Bronchial epithelial cell (primary cell): ENCODE measurements around the gene NPPA. TPM values are rescaled to one million over a fixed set of nuclear protein-coding genes. Genes with fewer than 3 reads are reported as not detected.

Experiments used
- DNase-seq: peaks from one replicate; pipeline ENCODE4 v3.0.0-alpha.2; 2010; ENCODE audit warnings: low read depth
- FAIRE-seq: peaks from 2 replicates; lab custom pipeline; 2011; peaks lifted over from hg19 to GRCh38; lab: Jason Lieb, UNC
- H3K27me3 ChIP-seq: 2 replicates; pipeline ENCODE4 v1.5.1; 2011; ENCODE audit warnings: low read length; ENCODE audit not compliant: control insufficient read depth, insufficient read depth
- H3K36me3 ChIP-seq: 2 replicates; pipeline ENCODE4 v1.5.1; 2011; ENCODE audit warnings: low read length; ENCODE audit not compliant: control insufficient read depth, insufficient read depth
- H3K4me3 ChIP-seq: 2 replicates; pipeline ENCODE4 v1.5.1; 2011; ENCODE audit warnings: mild to moderate bottlenecking, low read depth, low read length, control low read depth
- total RNA-seq: library from RNA; depleted of rRNA; stranded (reverse); fragments of >200 nt; gene quantifications from 2 replicates; pipeline ENCODE4 v1.2.1, GENCODE V29; 2014
- TF ChIP-seq, protein P1 (sequence below): IDR thresholded peaks from 2 replicates; pipeline ENCODE4 v1.5.1; 2011; ENCODE audit warnings: mild to moderate bottlenecking, moderate library complexity, low read length, control low read depth, inconsistent platforms; ENCODE audit not compliant: insufficient read depth, severe bottlenecking

NPPA gene
- total RNA-seq, 1 donor from 2014 or later: not detected

DNA sequence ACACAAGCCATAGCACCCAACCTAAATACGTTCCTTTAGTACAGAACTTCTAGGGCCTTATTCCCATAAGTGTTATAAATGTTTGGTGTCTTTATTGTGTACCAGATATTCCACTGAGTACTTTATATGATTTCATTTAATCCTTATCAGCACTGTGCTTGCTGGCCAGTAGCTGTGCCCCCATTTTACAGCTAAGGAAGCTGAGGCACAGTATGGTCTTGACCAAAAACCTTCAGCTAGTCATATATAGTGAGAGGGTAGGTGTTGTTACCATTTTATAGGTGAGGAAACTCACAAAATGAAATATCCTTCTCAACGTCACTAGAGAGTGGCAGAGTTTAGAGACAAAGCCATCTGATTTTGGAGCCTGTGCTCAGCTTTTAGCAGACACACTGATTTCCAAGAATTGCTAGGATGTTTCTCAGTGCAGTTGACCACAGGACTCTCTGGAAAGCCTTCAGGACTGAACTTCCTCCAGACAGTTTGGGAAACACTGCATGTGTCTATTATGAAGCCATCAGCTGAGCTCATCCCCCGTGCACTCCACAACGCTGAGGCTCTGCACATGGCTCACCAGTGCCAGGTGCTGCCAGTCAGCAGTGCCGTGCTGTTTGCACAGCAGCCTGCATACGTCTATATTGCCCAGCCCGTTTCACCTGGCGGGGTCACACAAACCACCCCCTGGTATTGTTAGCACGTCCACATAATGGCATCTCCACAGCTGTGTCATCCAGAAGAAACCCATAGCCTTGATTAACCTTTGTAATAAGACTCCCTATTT, 15.4 kb downstream of the NPPA start:
- Histone ChIP-seq H3K36me3 (peaks cover 32% of the 10 kb centered on the region), H3K27me3 (no peaks in the 10 kb centered on the region), H3K4me3 (no peak overlapping the region)
- TF ChIP-seq, protein P1, sequence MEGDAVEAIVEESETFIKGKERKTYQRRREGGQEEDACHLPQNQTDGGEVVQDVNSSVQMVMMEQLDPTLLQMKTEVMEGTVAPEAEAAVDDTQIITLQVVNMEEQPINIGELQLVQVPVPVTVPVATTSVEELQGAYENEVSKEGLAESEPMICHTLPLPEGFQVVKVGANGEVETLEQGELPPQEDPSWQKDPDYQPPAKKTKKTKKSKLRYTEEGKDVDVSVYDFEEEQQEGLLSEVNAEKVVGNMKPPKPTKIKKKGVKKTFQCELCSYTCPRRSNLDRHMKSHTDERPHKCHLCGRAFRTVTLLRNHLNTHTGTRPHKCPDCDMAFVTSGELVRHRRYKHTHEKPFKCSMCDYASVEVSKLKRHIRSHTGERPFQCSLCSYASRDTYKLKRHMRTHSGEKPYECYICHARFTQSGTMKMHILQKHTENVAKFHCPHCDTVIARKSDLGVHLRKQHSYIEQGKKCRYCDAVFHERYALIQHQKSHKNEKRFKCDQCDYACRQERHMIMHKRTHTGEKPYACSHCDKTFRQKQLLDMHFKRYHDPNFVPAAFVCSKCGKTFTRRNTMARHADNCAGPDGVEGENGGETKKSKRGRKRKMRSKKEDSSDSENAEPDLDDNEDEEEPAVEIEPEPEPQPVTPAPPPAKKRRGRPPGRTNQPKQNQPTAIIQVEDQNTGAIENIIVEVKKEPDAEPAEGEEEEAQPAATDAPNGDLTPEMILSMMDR: no peak
- DNase-seq (no peak), FAIRE-seq (no peak)

DNA sequence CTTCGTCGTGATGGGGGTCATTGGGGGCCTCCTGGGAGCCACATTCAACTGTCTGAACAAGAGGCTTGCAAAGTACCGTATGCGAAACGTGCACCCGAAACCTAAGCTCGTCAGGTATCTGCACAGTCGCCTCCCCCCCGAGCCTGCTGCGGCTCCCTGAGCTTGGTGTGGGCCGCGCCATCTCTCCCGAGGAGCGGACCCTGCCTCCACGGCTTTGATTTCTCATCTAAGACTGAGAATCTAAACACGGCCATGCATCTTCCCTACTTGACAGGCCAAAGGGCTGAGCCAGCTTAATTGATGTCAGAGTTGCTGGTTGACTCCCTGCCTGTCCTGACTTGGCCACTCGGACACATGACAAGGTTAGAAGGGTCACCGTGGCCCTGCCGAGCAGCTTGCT, 19.1 kb downstream of the NPPA start:
- Histone ChIP-seq H3K27me3 (no peaks in the 10 kb centered on the region), H3K36me3 (peaks cover 24% of the 10 kb centered on the region), H3K4me3 (no peak overlapping the region)
- TF ChIP-seq, protein P1: no peak
- FAIRE-seq: no peak
- DNase-seq: no peak

DNA sequence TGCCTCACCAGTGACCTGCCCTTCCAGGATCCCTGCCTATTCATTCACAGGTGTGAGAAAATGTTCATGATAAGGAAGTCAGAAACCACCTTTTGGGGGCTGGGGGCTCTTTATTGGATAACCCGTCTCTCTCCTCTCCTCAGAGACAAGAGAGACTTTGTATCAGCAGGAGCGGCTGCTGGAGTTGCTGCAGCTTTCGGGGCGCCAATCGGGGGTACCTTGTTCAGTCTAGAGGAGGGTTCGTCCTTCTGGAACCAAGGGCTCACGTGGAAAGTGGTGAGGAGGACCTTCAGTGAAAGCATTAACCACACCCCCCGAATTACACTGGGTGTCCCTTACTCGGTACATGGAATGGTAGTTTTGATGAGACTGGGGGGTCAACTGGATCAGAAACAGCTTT, 20.6 kb downstream of the NPPA start:
- DNase-seq (no peak), FAIRE-seq (no peak)
- H3K27me3 ChIP-seq: no peaks in the 10 kb centered on the region
- TF ChIP-seq, protein P1: no peak
- H3K36me3 ChIP-seq: peaks cover 25% of the 10 kb centered on the region
- no peak overlapping the region for H3K4me3 ChIP-seq

DNA sequence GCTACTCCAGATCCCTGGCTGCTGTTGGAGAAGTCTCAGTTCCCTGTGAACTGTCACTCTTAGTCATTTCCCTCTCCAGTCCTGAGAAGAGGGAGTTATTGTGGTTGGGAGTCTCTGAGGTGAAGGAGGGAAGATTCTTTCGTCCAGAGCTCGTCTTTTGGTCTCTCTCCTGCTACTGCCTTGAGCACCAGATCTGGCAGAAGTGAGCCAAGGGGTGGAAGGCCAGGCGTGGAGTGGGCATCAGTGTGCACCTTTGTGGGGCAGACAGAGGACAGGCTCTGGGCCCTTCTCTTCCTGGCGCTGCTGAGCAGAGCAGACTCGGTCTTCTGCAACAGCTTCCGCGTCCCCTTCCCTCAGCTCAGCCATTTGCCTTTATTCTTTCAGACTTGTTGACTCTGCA, 22.5 kb downstream of the NPPA start:
- TF ChIP-seq, protein P1: no peak
- FAIRE-seq: no peak
- DNase-seq: no peak
- H3K27me3 ChIP-seq: no peaks in the 10 kb centered on the region
- H3K36me3 ChIP-seq: peaks cover 25% of the 10 kb centered on the region
- H3K4me3 ChIP-seq: no peak overlapping the region

DNA sequence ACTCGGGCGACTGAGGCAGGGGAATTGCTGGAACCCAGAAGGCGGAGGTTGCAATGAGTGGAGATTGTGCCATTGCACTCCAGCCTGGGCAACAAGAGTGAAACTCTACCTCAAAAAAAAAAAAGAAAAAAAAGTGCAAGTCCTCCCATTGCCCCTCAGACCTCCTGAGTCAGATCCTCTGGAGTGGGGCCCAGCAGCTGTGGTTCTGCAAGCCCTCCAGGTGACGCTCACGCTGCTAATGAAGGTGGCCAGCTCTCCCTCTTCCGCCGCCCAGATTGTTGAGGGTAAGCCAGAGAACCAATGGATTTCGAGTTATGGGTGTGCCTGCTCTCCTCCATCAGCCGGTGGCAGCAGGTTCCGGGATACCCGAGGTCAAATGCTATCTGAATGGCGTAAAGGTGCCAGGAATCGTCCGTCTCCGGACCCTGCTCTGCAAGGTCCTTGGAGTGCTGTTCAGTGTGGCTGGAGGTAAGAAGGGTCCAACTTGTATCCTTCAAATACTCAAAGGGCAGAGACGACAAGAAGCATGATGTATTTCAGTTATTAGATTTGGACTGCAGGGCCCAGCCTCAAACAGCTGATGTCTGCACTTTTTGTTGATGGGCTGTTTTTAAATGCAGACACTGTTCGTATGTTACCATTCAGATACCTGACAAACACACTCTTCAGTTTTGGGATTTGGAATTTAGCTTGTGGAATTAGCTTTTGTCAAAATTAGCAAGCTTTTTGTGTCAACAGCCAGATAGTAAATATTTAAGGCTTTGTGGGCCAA, 24.0 kb downstream of the NPPA start:
- no peak for FAIRE-seq

More for the DNA sequence above, 24.0 kb downstream of the NPPA start:
- no peak overlapping the region for H3K4me3 ChIP-seq
- H3K36me3 ChIP-seq: peaks cover 20% of the 10 kb centered on the region
- TF ChIP-seq, protein P1: no peak
- no peak for DNase-seq
- no peaks in the 10 kb centered on the region for H3K27me3 ChIP-seq
